SK-N-SH (cell line): ENCODE data around the gene HS1BP3.

Experiments used
- CHD2 ChIP-seq: fragments of 150-350 bp; IDR thresholded peaks from 2 replicates; pipeline ENCODE4 v1.6.1; 2018; ENCODE audit warnings: low read length; ENCODE audit not compliant: partially characterized antibody
- EP300 ChIP-seq, 2 experiments: IDR thresholded peaks; 2 replicates each; pipeline versions ENCODE4 v1.4.0 to v1.6.1; 2012; ENCODE audit warnings: borderline replicate concordance in 1 of 2, low read depth in 1 of 2, low read length in 1 of 2
- GABPA ChIP-seq: IDR thresholded peaks from 2 replicates; pipeline ENCODE4 v1.4.0; 2012; ENCODE audit warnings: low read depth, mild to moderate bottlenecking
- MXI1 ChIP-seq: IDR thresholded peaks from 2 replicates; pipeline ENCODE4 v1.6.1; 2012; ENCODE audit warnings: mild to moderate bottlenecking, low read depth, low read length, improper control_type of control experiment
- POLR2AphosphoS5 ChIP-seq: IDR thresholded peaks from 2 replicates; pipeline ENCODE4 v1.6.1; 2012; ENCODE audit warnings: low read depth, low read length
- RFX5 ChIP-seq: IDR thresholded peaks from 2 replicates; pipeline ENCODE4 v1.6.1; 2012; ENCODE audit warnings: mild to moderate bottlenecking, improper control_type of control experiment, low read length
- RXRA ChIP-seq: IDR thresholded peaks from 2 replicates; pipeline ENCODE4 v1.4.0; 2012; ENCODE audit warnings: low read depth, mild to moderate bottlenecking, borderline replicate concordance
- TAF1 ChIP-seq: IDR thresholded peaks from 2 replicates; pipeline ENCODE4 v1.6.1; 2012; ENCODE audit warnings: low read depth, mild to moderate bottlenecking, low read length, moderate library complexity, borderline replicate concordance
- TCF12 ChIP-seq: IDR thresholded peaks from 2 replicates; pipeline ENCODE4 v1.4.0; 2012
- TF ChIP-seq, protein P1 (sequence below): fragments of 200-600 bp; sonication (generic); IDR thresholded peaks from 2 replicates; pipeline ENCODE4 v1.6.1; 2017; ENCODE audit warnings: antibody characterized with exemption, mild to moderate bottlenecking, moderate library complexity
- TF ChIP-seq, protein P2 (sequence below): IDR thresholded peaks from 2 replicates; pipeline ENCODE4 v1.4.0; 2012; ENCODE audit warnings: low read depth, borderline replicate concordance
- TF ChIP-seq, protein P3 (sequence below): fragments of 150-350 bp; IDR thresholded peaks from 2 replicates; pipeline ENCODE4 v1.6.1; 2017; ENCODE audit warnings: antibody characterized with exemption, low read length, low read depth, borderline replicate concordance

DNA sequence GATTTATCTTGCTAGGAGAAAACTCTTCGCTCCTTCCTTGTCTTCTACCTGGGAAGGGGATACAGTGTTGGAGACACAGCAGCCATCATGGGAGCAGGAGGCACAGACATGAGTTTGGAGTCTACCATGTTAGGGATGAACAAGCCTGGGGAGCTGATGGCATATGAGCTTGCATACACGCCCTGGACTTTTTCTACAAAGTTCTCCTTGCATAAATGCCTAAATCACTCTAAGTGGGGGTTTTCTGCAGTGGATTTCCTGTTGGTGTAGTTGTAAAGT is 3.6 kb upstream of the HS1BP3 start:
- TF ChIP-seq POLR2AphosphoS5 (no peak), CHD2 (no peak), GABPA (no peak), EP300 (IDR thresholded peaks at IDR 0.05; ENCODE audit: borderline replicate concordance in 1 of 2, low read depth in 1 of 2, low read length in 1 of 2) (no peak), TCF12 (no peak), RXRA (no peak), TAF1 (no peak), MXI1 (no peak), RFX5 (no peak)
- TF ChIP-seq, protein P1, sequence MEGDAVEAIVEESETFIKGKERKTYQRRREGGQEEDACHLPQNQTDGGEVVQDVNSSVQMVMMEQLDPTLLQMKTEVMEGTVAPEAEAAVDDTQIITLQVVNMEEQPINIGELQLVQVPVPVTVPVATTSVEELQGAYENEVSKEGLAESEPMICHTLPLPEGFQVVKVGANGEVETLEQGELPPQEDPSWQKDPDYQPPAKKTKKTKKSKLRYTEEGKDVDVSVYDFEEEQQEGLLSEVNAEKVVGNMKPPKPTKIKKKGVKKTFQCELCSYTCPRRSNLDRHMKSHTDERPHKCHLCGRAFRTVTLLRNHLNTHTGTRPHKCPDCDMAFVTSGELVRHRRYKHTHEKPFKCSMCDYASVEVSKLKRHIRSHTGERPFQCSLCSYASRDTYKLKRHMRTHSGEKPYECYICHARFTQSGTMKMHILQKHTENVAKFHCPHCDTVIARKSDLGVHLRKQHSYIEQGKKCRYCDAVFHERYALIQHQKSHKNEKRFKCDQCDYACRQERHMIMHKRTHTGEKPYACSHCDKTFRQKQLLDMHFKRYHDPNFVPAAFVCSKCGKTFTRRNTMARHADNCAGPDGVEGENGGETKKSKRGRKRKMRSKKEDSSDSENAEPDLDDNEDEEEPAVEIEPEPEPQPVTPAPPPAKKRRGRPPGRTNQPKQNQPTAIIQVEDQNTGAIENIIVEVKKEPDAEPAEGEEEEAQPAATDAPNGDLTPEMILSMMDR, result no peak
- TF ChIP-seq, protein P2, sequence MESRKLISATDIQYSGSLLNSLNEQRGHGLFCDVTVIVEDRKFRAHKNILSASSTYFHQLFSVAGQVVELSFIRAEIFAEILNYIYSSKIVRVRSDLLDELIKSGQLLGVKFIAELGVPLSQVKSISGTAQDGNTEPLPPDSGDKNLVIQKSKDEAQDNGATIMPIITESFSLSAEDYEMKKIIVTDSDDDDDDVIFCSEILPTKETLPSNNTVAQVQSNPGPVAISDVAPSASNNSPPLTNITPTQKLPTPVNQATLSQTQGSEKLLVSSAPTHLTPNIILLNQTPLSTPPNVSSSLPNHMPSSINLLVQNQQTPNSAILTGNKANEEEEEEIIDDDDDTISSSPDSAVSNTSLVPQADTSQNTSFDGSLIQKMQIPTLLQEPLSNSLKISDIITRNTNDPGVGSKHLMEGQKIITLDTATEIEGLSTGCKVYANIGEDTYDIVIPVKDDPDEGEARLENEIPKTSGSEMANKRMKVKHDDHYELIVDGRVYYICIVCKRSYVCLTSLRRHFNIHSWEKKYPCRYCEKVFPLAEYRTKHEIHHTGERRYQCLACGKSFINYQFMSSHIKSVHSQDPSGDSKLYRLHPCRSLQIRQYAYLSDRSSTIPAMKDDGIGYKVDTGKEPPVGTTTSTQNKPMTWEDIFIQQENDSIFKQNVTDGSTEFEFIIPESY, result no peak
- TF ChIP-seq, protein P3, sequence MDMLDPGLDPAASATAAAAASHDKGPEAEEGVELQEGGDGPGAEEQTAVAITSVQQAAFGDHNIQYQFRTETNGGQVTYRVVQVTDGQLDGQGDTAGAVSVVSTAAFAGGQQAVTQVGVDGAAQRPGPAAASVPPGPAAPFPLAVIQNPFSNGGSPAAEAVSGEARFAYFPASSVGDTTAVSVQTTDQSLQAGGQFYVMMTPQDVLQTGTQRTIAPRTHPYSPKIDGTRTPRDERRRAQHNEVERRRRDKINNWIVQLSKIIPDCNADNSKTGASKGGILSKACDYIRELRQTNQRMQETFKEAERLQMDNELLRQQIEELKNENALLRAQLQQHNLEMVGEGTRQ, result no peak
